Right forelimb (tissue), 1 donor: ENCODE measurements around the gene TIMP1.

ENCODE experiments used
- DNase-seq: peaks from one replicate; pipeline ENCODE4 v3.0.0-alpha.2; 2018

Gene TIMP1

GRCh38 chrX:47608130-47608810 is 26.0 kb downstream of the TIMP1 start:
- DNase-seq, result no peak

- no peak for DNase-seq
Measured at GRCh38 chrX:47610511-47610910, 28.3 kb downstream of the TIMP1 start.

GRCh38 chrX:47611489-47611888 is 29.3 kb downstream of the TIMP1 start:
- no peak for DNase-seq

- no peak for DNase-seq
Measured at GRCh38 chrX:47611926-47612325, 29.7 kb downstream of the TIMP1 start.

- DNase-seq, result no peak
Measured at GRCh38 chrX:47612418-47612817, 30.2 kb downstream of the TIMP1 start.

GRCh38 chrX:47613082-47613481 is 30.8 kb downstream of the TIMP1 start:
- no peak for DNase-seq

- DNase-seq, result no peak
Measured at GRCh38 chrX:47614618-47615017, 32.4 kb downstream of the TIMP1 start.

- no peak for DNase-seq
Measured at GRCh38 chrX:47618923-47619485, 36.8 kb downstream of the TIMP1 start.

- DNase-seq, result peak; percentile 82
Measured at GRCh38 chrX:47619486-47620302, 37.5 kb downstream of the TIMP1 start, which contains the start of gene SYN1. TSS of gene SYN1 (minus strand) at chrX:47619857. CDS start at chrX:47619728, 129 bp downstream.

- DNase-seq, result no peak
Measured at GRCh38 chrX:47620303-47620685, 38.1 kb downstream of the TIMP1 start.

- DNase-seq, result no peak
Measured at GRCh38 chrX:47621851-47622250, 39.6 kb downstream of the TIMP1 start.

- peak; percentile 73 for DNase-seq
Measured at GRCh38 chrX:47623540-47624027, 41.3 kb downstream of the TIMP1 start.

GRCh38 chrX:47625365-47625764 is 43.1 kb downstream of the TIMP1 start:
- no peak for DNase-seq

GRCh38 chrX:47628982-47629381 is 46.7 kb downstream of the TIMP1 start:
- DNase-seq, result no peak

GRCh38 chrX:47629419-47630200 is 47.4 kb downstream of the TIMP1 start, which contains the start of gene CFP:
TSS of gene CFP (minus strand) at chrX:47629930. CDS start at chrX:47629844, 86 bp downstream.
- no peak for DNase-seq

- DNase-seq, result no peak
Measured at GRCh38 chrX:47631676-47632075, 49.4 kb downstream of the TIMP1 start.

- DNase-seq, result no peak
Measured at GRCh38 chrX:47632666-47633065, 50.4 kb downstream of the TIMP1 start.

GRCh38 chrX:47633689-47634590 is 51.7 kb downstream of the TIMP1 start:
- DNase-seq, result no peak

- DNase-seq, result no peak
Measured at GRCh38 chrX:47634871-47635575, 52.8 kb downstream of the TIMP1 start.
